H1 (cell line): ENCODE measurements around the gene HTR1D. TPM values are rescaled to one million over a fixed set of nuclear protein-coding genes. Genes with fewer than 3 reads are reported as not detected.

Experiments
- CTCF ChIA-PET: fragments of 300-600 bp; sonication (Branson Sonifier 250); formaldehyde crosslinking; loops from one replicate; lab custom pipeline; 2021; ENCODE audit not compliant: partially characterized antibody; lab: Charles Lee
- POLR2A ChIA-PET: fragments of 300-600 bp; sonication (Branson Sonifier 250); formaldehyde crosslinking; loops from one replicate; lab custom pipeline; 2021; ENCODE audit warnings: inconsistent platforms; ENCODE audit not compliant: partially characterized antibody; lab: Charles Lee
- DNase-seq, 2 experiments: peaks; one replicate each; pipeline versions ENCODE4 v3.0.0 to v3.0.0-alpha.2; 2010 to 2022; ENCODE audit warnings: low spot score in 2 of 2, low read depth in 1 of 2, mixed read lengths in 1 of 2
- FAIRE-seq: peaks from 2 replicates; lab custom pipeline; 2011; peaks lifted over from hg19 to GRCh38; lab: Jason Lieb, UNC
- H2AFZ ChIP-seq: 2 replicates; pipeline ENCODE4 v1.8.1; 2012; ENCODE audit warnings: low read length, inconsistent platforms
- H2AK5ac ChIP-seq: 2 replicates; pipeline ENCODE4 v1.6.1; 2013; ENCODE audit warnings: low read depth, low read length
- H2BK120ac ChIP-seq: replicated peaks from 2 replicates; pipeline ENCODE3; 2013; ENCODE audit warnings: low read depth, low read length, inconsistent platforms
- H2BK12ac ChIP-seq: 2 replicates; pipeline ENCODE4 v1.6.1; 2013; ENCODE audit warnings: low read depth, low read length
- H2BK15ac ChIP-seq: 2 replicates; pipeline ENCODE4 v1.6.1; 2013; ENCODE audit warnings: low read length
- H2BK20ac ChIP-seq: 2 replicates; pipeline ENCODE4 v1.6.1; 2013; ENCODE audit warnings: low read length
- H2BK5ac ChIP-seq: 2 replicates; pipeline ENCODE4 v1.6.1; 2013; ENCODE audit warnings: low read depth, low read length
- H3K14ac ChIP-seq: 2 replicates; pipeline ENCODE4 v1.6.1; 2013; ENCODE audit warnings: inconsistent platforms; ENCODE audit not compliant: insufficient read length
- H3K18ac ChIP-seq: 2 replicates; pipeline ENCODE4 v1.6.1; 2013; ENCODE audit warnings: low read length; ENCODE audit errors: extremely low read depth
- H3K23ac ChIP-seq: 2 replicates; pipeline ENCODE4 v1.6.1; 2013; ENCODE audit warnings: inconsistent platforms; ENCODE audit not compliant: insufficient read length
- H3K23me2 ChIP-seq: 2 replicates; pipeline ENCODE4 v1.6.1; 2013; ENCODE audit warnings: low read depth, low read length
- H3K27ac ChIP-seq: 2 replicates; pipeline ENCODE4 v1.6.1; 2011; ENCODE audit warnings: low read depth, low read length, inconsistent platforms
- H3K27me3 ChIP-seq, 4 experiments: replicated peaks in 1 of 4; 1 replicate in 1 of 4; 2 replicates in 3 of 4; pipeline versions ENCODE4 v1.6.1 to v1.8.1; 2011 to 2013; ENCODE audit warnings: low read length in 3 of 4, mild to moderate bottlenecking in 3 of 4, inconsistent platforms in 2 of 4, mixed read lengths in 2 of 4, moderate library complexity in 1 of 4; ENCODE audit not compliant: control insufficient read depth in 3 of 4, insufficient read depth in 3 of 4; ENCODE audit errors: extremely low read depth in 1 of 4
- H3K36me3 ChIP-seq, 4 experiments: 2 replicates each; pipeline versions ENCODE4 v1.6.1 to v1.8.1; 2011 to 2013; ENCODE audit warnings: mild to moderate bottlenecking in 4 of 4, low read length in 3 of 4, moderate library complexity in 2 of 4, control low read depth in 1 of 4, inconsistent platforms in 1 of 4; ENCODE audit not compliant: insufficient read depth in 4 of 4, control insufficient read depth in 2 of 4
- H3K4ac ChIP-seq: replicated peaks from 2 replicates; pipeline ENCODE3; 2013; ENCODE audit warnings: low read length, low read depth, mixed read lengths, inconsistent platforms; ENCODE audit not compliant: insufficient read length
- H3K4me1 ChIP-seq, 4 experiments: replicated peaks in 1 of 4; 1 replicate in 1 of 4; 2 replicates in 3 of 4; pipeline versions ENCODE4 v1.6.1 to v1.8.1; 2011 to 2013; ENCODE audit warnings: low read length in 3 of 4, inconsistent platforms in 2 of 4, mixed read lengths in 1 of 4; ENCODE audit not compliant: insufficient read depth in 4 of 4, control insufficient read depth in 3 of 4
- H3K4me2 ChIP-seq, 2 experiments: 2 replicates each; pipeline versions ENCODE4 v1.6.1 to v1.8.1; 2011 to 2013; ENCODE audit warnings: low read depth in 2 of 2, low read length in 2 of 2, control low read depth in 1 of 2, inconsistent platforms in 1 of 2, mild to moderate bottlenecking in 1 of 2; ENCODE audit not compliant: insufficient read depth in 1 of 2
- H3K4me3 ChIP-seq, 4 experiments: fragments of 200-600, 300-600 bp in 1 of 4; sonication (generic), shearing (Covaris generic), sonication (Bioruptor Twin) in 1 of 4; 2 replicates each; pipeline versions ENCODE4 v1.5.1 to v1.8.1; 2011 to 2016; ENCODE audit warnings: low read length in 4 of 4, low read depth in 3 of 4, control low read depth in 2 of 4, inconsistent platforms in 2 of 4, mild to moderate bottlenecking in 2 of 4, mixed read lengths in 1 of 4, moderate library complexity in 1 of 4; ENCODE audit not compliant: insufficient read depth in 2 of 4; ENCODE audit errors: extremely low read depth in 1 of 4
- H3K56ac ChIP-seq: replicated peaks from 2 replicates; pipeline ENCODE3; 2013; ENCODE audit warnings: low read depth, mild to moderate bottlenecking, mixed read lengths, low read length, inconsistent platforms; ENCODE audit not compliant: insufficient read length
- H3K79me1 ChIP-seq: 2 replicates; pipeline ENCODE4 v1.6.1; 2013; ENCODE audit warnings: low read depth, low read length, control low read depth
- H3K79me2 ChIP-seq, 2 experiments: 2 replicates each; pipeline versions ENCODE4 v1.6.1 to v1.8.1; 2012 to 2013; ENCODE audit warnings: low read length in 2 of 2, mild to moderate bottlenecking in 2 of 2, inconsistent platforms in 1 of 2; ENCODE audit not compliant: insufficient read depth in 2 of 2, control insufficient read depth in 1 of 2
- H3K9ac ChIP-seq, 4 experiments: replicated peaks in 1 of 4; 1 replicate in 1 of 4; 2 replicates in 3 of 4; pipeline versions ENCODE4 v1.6.1 to v1.8.1; 2011 to 2013; ENCODE audit warnings: low read depth in 3 of 4, low read length in 3 of 4, control low read depth in 2 of 4, mild to moderate bottlenecking in 2 of 4, moderate library complexity in 2 of 4, inconsistent platforms in 1 of 4; ENCODE audit errors: extremely low read depth in 1 of 4
- H3K9me3 ChIP-seq, 2 experiments: 2 replicates each; pipeline versions ENCODE4 v1.6.1 to v1.8.1; 2012 to 2013; ENCODE audit warnings: mild to moderate bottlenecking in 2 of 2, moderate library complexity in 2 of 2, control low read depth in 1 of 2, inconsistent platforms in 1 of 2, low read depth in 1 of 2, low read length in 1 of 2, mixed read lengths in 1 of 2; ENCODE audit not compliant: insufficient read depth in 2 of 2
- H4K20me1 ChIP-seq, 2 experiments: replicated peaks in 1 of 2; 2 replicates each; pipeline versions ENCODE3 to v1.8.1; 2011 to 2013; ENCODE audit warnings: inconsistent platforms in 2 of 2, low read length in 2 of 2, mild to moderate bottlenecking in 1 of 2; ENCODE audit not compliant: insufficient read depth in 2 of 2, control insufficient read depth in 1 of 2
- H4K5ac ChIP-seq: 2 replicates; pipeline ENCODE4 v1.6.1; 2013; ENCODE audit warnings: low read length, low read depth, mixed read lengths, inconsistent platforms; ENCODE audit not compliant: insufficient read length
- H4K8ac ChIP-seq: 2 replicates; pipeline ENCODE4 v1.8.0; 2013; ENCODE audit warnings: mild to moderate bottlenecking, moderate library complexity, low read length, inconsistent platforms; ENCODE audit not compliant: insufficient read depth; ENCODE audit errors: extremely low read depth
- H4K91ac ChIP-seq: replicated peaks from 2 replicates; pipeline ENCODE3; 2013; ENCODE audit warnings: low read length, mixed read lengths, inconsistent platforms; ENCODE audit not compliant: insufficient read length
- CEBPB ChIP-seq: IDR thresholded peaks from 2 replicates; pipeline ENCODE4 v1.6.1; 2012; ENCODE audit warnings: low read depth, low read length
- POLR2A ChIP-seq, 2 experiments: IDR thresholded peaks; 1 replicate in 1 of 2; 2 replicates in 1 of 2; pipeline ENCODE4 v1.6.1; 2011; ENCODE audit warnings: low read depth in 2 of 2, low read length in 2 of 2, mild to moderate bottlenecking in 2 of 2; ENCODE audit errors: control extremely low read depth in 1 of 2
- POU5F1 ChIP-seq: IDR thresholded peaks from 2 replicates; pipeline ENCODE4 v1.6.1; 2011; ENCODE audit warnings: low read depth, mild to moderate bottlenecking, low read length, moderate library complexity
- ZNF274 ChIP-seq: IDR thresholded peaks from 2 replicates; pipeline ENCODE4 v1.7.0; 2012; ENCODE audit warnings: low read length, borderline replicate concordance; ENCODE audit errors: extremely low read depth
- WGBS, 2 experiments: shearing (Covaris generic) in 1 of 2; methylation state at CpG; one replicate each; pipeline versions ENCODE4 v1.1.6 to v1.1.7; 2013 to 2015; ENCODE audit warnings: low lambda C conversion rate in 2 of 2, mixed read lengths in 2 of 2, inconsistent platforms in 1 of 2, low coverage in 1 of 2, missing lambda C conversion rate in 1 of 2; ENCODE audit not compliant: insufficient replicate concordance in 2 of 2, insufficient coverage in 1 of 2, insufficient read length in 1 of 2; ENCODE audit errors: extremely low coverage in 1 of 2, missing lambda C conversion rate in 1 of 2; 5-methylcytosine and 5-hydroxymethylcytosine counted together
- polyA plus RNA-seq, 7 experiments: library from polyadenylated mRNA; depleted of rRNA in 3 of 7; stranded (reverse) in 5 of 7; unstranded in 2 of 7; fragments of >200 nt in 5 of 7; fragments of 200-250 nt in 2 of 7; gene quantifications; 1 replicate in 5 of 7; 2 replicates in 1 of 7; 4 replicates in 1 of 7; pipeline versions ENCODE4 v1.2.1 to v1.2.3, GENCODE V29; 2011 to 2013; ENCODE audit warnings: missing spikeins in 2 of 7, mixed read lengths in 2 of 7
- total RNA-seq: library from RNA; stranded (reverse); fragmentation: NEBNext Ultra II Directional; extraction: Animal tissue kit (Norgen Biotek cat#: 25700); gene quantifications from 2 replicates; pipeline ENCODE4 v1.2.1, GENCODE V29; 2021

Gene HTR1D
- total and polyA plus RNA-seq, 2 of the 8 experiments (the other 6 are each of a cell fraction or from before 2014, with no cell fraction given): 8.8 to 11.5 TPM

DNA sequence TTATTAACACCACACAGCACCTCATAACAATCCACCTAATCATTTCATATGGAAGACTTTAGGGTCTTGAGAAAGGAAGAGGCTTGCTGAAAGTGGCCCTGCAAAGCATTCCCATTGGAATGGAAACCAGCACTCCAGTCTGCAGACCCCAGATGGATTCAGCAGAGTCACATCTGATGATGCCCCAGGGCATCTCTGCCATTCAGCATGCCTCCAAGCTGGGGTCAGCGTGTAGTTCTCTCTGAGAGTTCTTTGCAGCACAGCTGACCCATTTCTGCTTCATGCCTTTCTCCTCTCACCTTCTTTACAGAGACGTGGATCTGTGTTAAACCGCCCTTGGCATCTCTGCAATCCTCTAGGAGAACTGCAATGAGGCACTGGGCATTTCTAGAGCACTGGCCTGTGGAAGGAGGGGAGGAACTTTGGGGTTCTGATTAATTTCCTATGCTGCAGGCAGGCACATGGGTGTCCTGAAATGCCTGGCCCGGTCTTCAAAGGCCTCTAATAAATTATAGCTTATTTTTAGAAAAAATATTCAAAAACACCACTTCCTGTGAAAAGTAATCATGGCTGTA, 46.0 kb downstream of the HTR1D start:
- H3K18ac ChIP-seq: no peak overlapping the region
- H3K56ac ChIP-seq: no peak overlapping the region
- H3K14ac ChIP-seq: no peak overlapping the region
- H3K79me1 ChIP-seq: no peaks in the 10 kb centered on the region; the same call in 1 of the 2 replicates
- peaks cover 1 to 12% of the 10 kb centered on the region in 2 experiments; a peak in 3 of 4 replicates for H3K79me2 ChIP-seq
- no peak overlapping the region; the same call in 1 of the 2 replicates for H4K8ac ChIP-seq
- no peak overlapping the region for H2BK12ac ChIP-seq
- H3K4me2 ChIP-seq: no peak overlapping the region
- no peak overlapping the region for H3K23ac ChIP-seq
- no peaks in the 10 kb centered on the region for H3K36me3 ChIP-seq
- H2BK120ac ChIP-seq: no peak overlapping the region
- ChIA-PET POLR2A (interaction anchor here (0.6 to 1.2 kb wide), 3 partner anchors 17 to 119 kb away, joined by 3 to 4 read pairs (median 3); no protein-coding TSS in a partner anchor), CTCF (interaction anchor here (6.2 to 27.4 kb wide), 2 partner anchors 13 to 81 kb away, joined by 44 to 705 read pairs; no protein-coding TSS in a partner anchor)
- H3K27me3 ChIP-seq: no peaks in the 10 kb centered on the region
- H3K4ac ChIP-seq: no peak overlapping the region
- FAIRE-seq (no peak), DNase-seq (no peak)
- no peak overlapping the region for H4K91ac ChIP-seq
- H3K23me2 ChIP-seq: peaks cover 4% of the 10 kb centered on the region
- no peak overlapping the region for H2AFZ ChIP-seq
- no peak overlapping the region for H3K27ac ChIP-seq
- TF ChIP-seq POU5F1 (no peak), CEBPB (no peak), ZNF274 (no peak), POLR2A (IDR thresholded peaks at IDR 0.05; ENCODE audit: control extremely low read depth in 1 of 2, low read depth in 2 of 2, low read length in 2 of 2) (no peak)
- no peak overlapping the region for H2BK5ac ChIP-seq
- H4K20me1 ChIP-seq: peaks cover 7 to 8% of the 10 kb centered on the region in 2 experiments
- no peak overlapping the region for H2BK20ac ChIP-seq
- no peak overlapping the region for H3K4me3 ChIP-seq
- H3K9ac ChIP-seq: no peak overlapping the region
- H3K9me3 ChIP-seq: no peaks in the 10 kb centered on the region
- peaks cover 0 to 6% (median 3%) of the 10 kb centered on the region in 4 experiments; a peak in 4 of 7 replicates for H3K4me1 ChIP-seq
- no peak overlapping the region for H2AK5ac ChIP-seq
- no peak overlapping the region for H2BK15ac ChIP-seq
- WGBS, 2 experiments: 75% methylated on average over 4 of the region's 4 CpGs; no CpG with 5 or more reads in 1 of the 2 experiments
- H4K5ac ChIP-seq: no peak overlapping the region
